SK-N-MC (cell line): ENCODE results near the gene COL13A1.

ENCODE experiments used
- DNase-seq: peaks from one replicate; pipeline ENCODE4 v3.0.0-alpha.2; 2011; ENCODE audit warnings: low read depth, low spot score
- H3K27ac ChIP-seq: fragments of 200-600 bp; sonication (generic); 2 replicates; pipeline ENCODE4 v1.5.1; 2016; ENCODE audit warnings: mixed run types
- H3K36me3 ChIP-seq: fragments of 200-600 bp; sonication (generic); 2 replicates; pipeline ENCODE4 v1.6.1; 2017; ENCODE audit warnings: antibody characterized with exemption, low read length, mixed read lengths; ENCODE audit not compliant: insufficient read depth
- H3K4me3 ChIP-seq: fragments of 200-600 bp; sonication (generic); 2 replicates; pipeline ENCODE4 v1.5.1; 2016
- H3K9ac ChIP-seq: fragments of 200-600 bp; sonication (generic); 2 replicates; pipeline ENCODE4 v1.8.0; 2017; ENCODE audit warnings: mixed run types, mixed read lengths; ENCODE audit not compliant: insufficient read length
- H3K9me3 ChIP-seq: fragments of 200-600 bp; sonication (generic); 2 replicates; pipeline ENCODE4 v1.6.1; 2017; ENCODE audit warnings: low read depth, mild to moderate bottlenecking, antibody characterized with exemption, low read length, moderate library complexity, mixed read lengths
- EZH2 ChIP-seq: fragments of 200-600 bp; sonication (generic); IDR thresholded peaks from one replicate; pipeline ENCODE4 v1.6.1; 2017; ENCODE audit warnings: antibody characterized with exemption
- FOXP2 ChIP-seq: optimal IDR thresholded peaks from 2 replicates; pipeline ENCODE3; 2011; ENCODE audit warnings: mild to moderate bottlenecking, moderate library complexity; ENCODE audit not compliant: insufficient read depth; ENCODE audit errors: extremely low read length, control extremely low read depth
- POLR2AphosphoS5 ChIP-seq: IDR thresholded peaks from 2 replicates; pipeline ENCODE4 v1.6.1; 2012; ENCODE audit warnings: mild to moderate bottlenecking, low read depth, low read length, borderline replicate concordance

Gene COL13A1

GRCh38 chr10:69850440-69850839, 48.7 kb downstream of the COL13A1 start:
- Histone ChIP-seq H3K4me3 (no peak overlapping the region), H3K27ac (no peak overlapping the region), H3K9ac (no peak overlapping the region), H3K9me3 (no peaks in the 10 kb centered on the region), H3K36me3 (no peaks in the 10 kb centered on the region)
- DNase-seq = no peak
- TF ChIP-seq EZH2 = no peak
- no peak for TF ChIP-seq FOXP2
- no peak for TF ChIP-seq POLR2AphosphoS5

- DNase-seq = no peak
- TF ChIP-seq FOXP2 (no peak), EZH2 (no peak), POLR2AphosphoS5 (no peak)
- Histone ChIP-seq H3K36me3 (no peaks in the 10 kb centered on the region), H3K27ac (no peak overlapping the region), H3K9ac (no peak overlapping the region), H3K9me3 (no peaks in the 10 kb centered on the region), H3K4me3 (no peak overlapping the region)
These were observed 49.6 kb downstream of the COL13A1 start for GRCh38 chr10:69851306-69851705.

- no peak overlapping the region for H3K27ac ChIP-seq
- no peak for DNase-seq
These were observed 51.4 kb downstream of the COL13A1 start for GRCh38 chr10:69853064-69853463.

GRCh38 chr10:69854511-69855345, 53.0 kb downstream of the COL13A1 start:
- Histone ChIP-seq H3K9ac (no peak overlapping the region), H3K4me3 (no peak overlapping the region), H3K36me3 (no peaks in the 10 kb centered on the region), H3K27ac (no peak overlapping the region), H3K9me3 (no peaks in the 10 kb centered on the region)
- no peak for DNase-seq
- TF ChIP-seq EZH2 = no peak
- TF ChIP-seq POLR2AphosphoS5 = no peak
- no peak for TF ChIP-seq FOXP2

More at GRCh38 chr10:69853064-69853463, 51.4 kb downstream of the COL13A1 start:
- H3K36me3 ChIP-seq = no peaks in the 10 kb centered on the region
- TF ChIP-seq EZH2 (no peak), POLR2AphosphoS5 (no peak), FOXP2 (no peak)
- no peak overlapping the region for H3K4me3 ChIP-seq
- no peak overlapping the region for H3K9ac ChIP-seq
- no peaks in the 10 kb centered on the region for H3K9me3 ChIP-seq

GRCh38 chr10:69855346-69856111, 53.8 kb downstream of the COL13A1 start:
- no peak for DNase-seq
- H3K9ac ChIP-seq = no peak overlapping the region

GRCh38 chr10:69856601-69857166, 55.0 kb downstream of the COL13A1 start:
- Histone ChIP-seq H3K4me3 (no peak overlapping the region), H3K27ac (no peak overlapping the region), H3K9me3 (no peaks in the 10 kb centered on the region), H3K36me3 (no peaks in the 10 kb centered on the region), H3K9ac (no peak overlapping the region)
- DNase-seq = no peak
- no peak for TF ChIP-seq EZH2
- TF ChIP-seq FOXP2 = no peak
- TF ChIP-seq POLR2AphosphoS5 = no peak

More at GRCh38 chr10:69855346-69856111, 53.8 kb downstream of the COL13A1 start:
- Histone ChIP-seq H3K36me3 (no peaks in the 10 kb centered on the region), H3K27ac (no peak overlapping the region), H3K9me3 (no peaks in the 10 kb centered on the region), H3K4me3 (no peak overlapping the region)
- TF ChIP-seq POLR2AphosphoS5 = no peak
- no peak for TF ChIP-seq FOXP2
- no peak for TF ChIP-seq EZH2

GRCh38 chr10:69858201-69858600, 56.5 kb downstream of the COL13A1 start:
- Histone ChIP-seq H3K36me3 (no peaks in the 10 kb centered on the region), H3K9ac (no peak overlapping the region), H3K4me3 (no peak overlapping the region), H3K9me3 (no peaks in the 10 kb centered on the region), H3K27ac (no peak overlapping the region)
- DNase-seq = no peak
- TF ChIP-seq FOXP2 (no peak), POLR2AphosphoS5 (no peak), EZH2 (no peak)

GRCh38 chr10:69860271-69860670, 58.6 kb downstream of the COL13A1 start:
- Histone ChIP-seq H3K4me3 (no peak overlapping the region), H3K36me3 (no peaks in the 10 kb centered on the region), H3K9ac (no peak overlapping the region), H3K27ac (no peak overlapping the region), H3K9me3 (no peaks in the 10 kb centered on the region)
- TF ChIP-seq FOXP2 = no peak
- no peak for TF ChIP-seq EZH2
- TF ChIP-seq POLR2AphosphoS5 = no peak
- no peak for DNase-seq
